Measurements from ENCODE around the gene DEAF1. TPM values are rescaled to one million over a fixed set of nuclear protein-coding genes. Genes with fewer than 3 reads are reported as not detected.

Gene DEAF1
- total RNA-seq, 2 experiments from 2014 or later = 39.0 to 40.1 TPM

DNA sequence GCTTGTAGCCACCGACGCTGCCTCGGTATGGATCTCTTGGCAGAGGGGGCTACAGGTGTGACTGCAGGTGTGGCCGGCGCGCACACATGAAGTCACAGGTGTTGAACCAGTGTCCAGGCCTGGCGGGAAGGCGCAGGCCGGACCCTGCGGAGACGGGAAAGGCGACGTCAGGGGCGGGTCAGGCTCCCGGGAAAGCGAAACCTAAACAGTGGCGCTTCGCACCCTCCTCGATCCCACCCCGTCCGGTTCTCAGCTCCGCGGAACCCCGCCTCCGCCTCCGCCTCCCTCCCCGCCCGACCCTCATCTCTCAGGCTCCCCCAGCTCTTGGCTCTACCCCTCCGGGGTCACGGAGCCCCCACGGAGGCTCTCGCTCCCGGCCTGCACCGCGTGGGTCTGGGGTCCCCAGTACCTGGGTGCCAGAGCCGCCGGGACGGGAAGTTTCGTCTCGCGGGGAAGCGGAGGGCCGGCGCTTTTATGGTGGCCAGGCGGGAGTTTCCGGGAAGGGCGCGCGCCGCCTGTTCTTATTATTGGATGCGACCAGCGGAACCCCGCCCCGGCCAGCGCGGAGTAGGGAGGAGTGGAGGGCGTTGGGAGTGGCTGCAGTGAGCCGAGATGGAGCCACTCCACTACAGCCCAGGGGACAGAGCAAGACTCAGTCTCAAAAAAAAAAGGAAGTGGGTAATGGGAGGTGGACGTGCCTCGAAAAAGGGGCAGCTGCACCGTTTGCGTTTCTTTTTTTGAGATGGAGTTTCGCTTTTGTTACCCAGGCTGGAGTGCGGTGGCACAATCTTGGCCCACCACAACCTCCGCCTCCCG lies 79.3 kb downstream of the DEAF1 start, which contains the start of gene IRF7:
IRF7 (minus strand) TSS at position 447 of the 816 bp plus-strand sequence. CDS start 586 bp downstream, outside the sequence.
- DNase-seq = peak; percentile 96
- H3K36me3 Mint-ChIP-seq = peaks cover 35% of the 10 kb centered on the region
- no peaks in the 10 kb centered on the region for H3K9me3 Mint-ChIP-seq (ENCODE audit: low read depth)
- peaks cover 18% of the 10 kb centered on the region for H3K4me1 Mint-ChIP-seq
- peak within 1 kb of the TSS; percentile 98 for H3K4me3 Mint-ChIP-seq
- peak within 1 kb of the TSS; percentile 99 for H3K27ac Mint-ChIP-seq
- ATAC-seq = peak; percentile 83
- no peaks in the 10 kb centered on the region for H3K27me3 Mint-ChIP-seq
- CTCF ChIA-PET = interaction anchor here (1.1 to 1.5 kb wide), 3 partner anchors 61 to 108 kb away, joined by 3 to 9 read pairs (median 5); no protein-coding TSS in a partner anchor

DNA sequence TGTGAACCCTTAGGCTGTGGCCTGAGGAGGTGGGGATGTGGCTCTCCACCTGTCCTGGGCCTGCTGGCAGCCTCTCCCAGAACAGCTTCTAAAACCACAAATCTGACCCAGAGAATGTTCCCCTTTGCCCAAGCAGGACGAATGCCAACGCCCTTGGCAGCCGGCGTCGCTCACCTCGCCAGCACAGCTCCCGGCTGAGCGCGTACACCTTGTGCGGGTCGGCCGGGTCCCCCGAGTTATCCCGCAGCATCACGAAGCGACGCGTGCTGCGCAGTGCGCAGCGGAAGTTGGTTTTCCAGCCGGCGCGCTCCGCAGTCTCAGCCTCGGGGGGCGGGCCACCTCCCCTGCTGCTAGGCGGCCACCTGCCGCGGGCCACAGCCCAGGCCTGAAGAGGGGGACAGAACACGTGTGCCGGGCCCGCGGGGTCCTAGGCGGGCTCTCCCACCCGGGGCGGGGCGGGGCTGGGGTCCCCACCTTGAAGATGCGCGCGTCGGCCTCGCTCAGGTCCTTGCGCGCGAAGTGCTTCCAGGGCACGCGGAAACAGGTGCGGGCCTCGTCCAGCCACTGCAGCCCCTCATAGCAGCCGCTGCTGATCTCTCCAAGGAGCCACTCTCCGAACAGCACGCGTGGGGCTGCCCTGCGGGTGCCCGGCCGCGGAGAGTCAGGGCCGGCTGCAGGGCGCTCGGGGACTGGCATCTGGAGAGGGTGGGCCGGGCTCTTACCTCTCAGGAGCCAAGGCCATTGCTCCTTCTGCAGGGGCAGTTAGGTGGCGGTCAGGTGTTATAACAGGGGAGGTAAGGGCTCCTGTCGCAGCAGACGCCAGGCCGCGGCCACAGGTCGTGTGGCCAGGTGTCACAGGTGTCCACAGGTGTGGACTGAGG lies 80.2 kb downstream of the DEAF1 start:
- peak overlapping the region; percentile 99 for H3K27ac Mint-ChIP-seq
- DNase-seq (peak; percentile 63), ATAC-seq (peak; percentile 2)
- CTCF ChIA-PET = interaction anchor here (0.6 to 1.5 kb wide), 2 partner anchors 39 to 60 kb away, joined by 3 to 9 read pairs; no protein-coding TSS in a partner anchor
- no peaks in the 10 kb centered on the region for H3K9me3 Mint-ChIP-seq (ENCODE audit: low read depth)
- H3K4me1 Mint-ChIP-seq = peaks cover 19% of the 10 kb centered on the region
- H3K4me3 Mint-ChIP-seq = peak overlapping the region; percentile 98
- H3K36me3 Mint-ChIP-seq = peaks cover 36% of the 10 kb centered on the region
- H3K27me3 Mint-ChIP-seq = no peaks in the 10 kb centered on the region

DNA sequence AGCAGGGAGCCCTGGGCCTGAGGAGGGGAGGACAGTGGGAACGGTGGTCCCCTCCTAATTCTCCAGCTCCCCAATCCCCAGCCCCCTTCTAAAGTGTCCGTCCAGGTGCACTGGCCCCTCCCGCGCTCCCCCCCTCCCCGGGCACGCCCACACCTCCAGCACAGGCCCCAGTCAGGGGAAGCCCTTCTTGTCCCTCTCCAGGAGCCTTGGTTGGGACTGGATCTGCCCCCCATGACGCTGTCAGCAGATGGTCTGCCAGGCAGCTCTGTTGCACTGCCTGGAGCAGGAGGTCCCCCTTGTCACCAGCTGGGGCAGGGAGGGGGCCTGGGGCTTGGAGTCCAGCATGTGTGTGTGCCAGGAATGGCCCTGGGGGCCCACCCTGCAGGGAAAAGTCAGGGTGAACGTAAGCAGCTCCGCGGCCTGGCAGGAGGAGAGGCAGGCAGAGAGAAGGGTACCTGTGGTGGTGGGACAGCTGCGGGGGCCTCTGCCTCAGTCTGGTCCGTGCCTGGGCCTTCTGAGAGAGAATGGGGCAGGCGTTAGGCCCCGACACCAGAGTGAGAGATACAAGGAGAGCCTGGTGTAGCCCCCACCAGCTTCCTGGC lies 80.9 kb downstream of the DEAF1 start:
- Mint-ChIP-seq H3K36me3 (peaks cover 37% of the 10 kb centered on the region), H3K4me3 (peak overlapping the region; percentile 98)

DNA sequence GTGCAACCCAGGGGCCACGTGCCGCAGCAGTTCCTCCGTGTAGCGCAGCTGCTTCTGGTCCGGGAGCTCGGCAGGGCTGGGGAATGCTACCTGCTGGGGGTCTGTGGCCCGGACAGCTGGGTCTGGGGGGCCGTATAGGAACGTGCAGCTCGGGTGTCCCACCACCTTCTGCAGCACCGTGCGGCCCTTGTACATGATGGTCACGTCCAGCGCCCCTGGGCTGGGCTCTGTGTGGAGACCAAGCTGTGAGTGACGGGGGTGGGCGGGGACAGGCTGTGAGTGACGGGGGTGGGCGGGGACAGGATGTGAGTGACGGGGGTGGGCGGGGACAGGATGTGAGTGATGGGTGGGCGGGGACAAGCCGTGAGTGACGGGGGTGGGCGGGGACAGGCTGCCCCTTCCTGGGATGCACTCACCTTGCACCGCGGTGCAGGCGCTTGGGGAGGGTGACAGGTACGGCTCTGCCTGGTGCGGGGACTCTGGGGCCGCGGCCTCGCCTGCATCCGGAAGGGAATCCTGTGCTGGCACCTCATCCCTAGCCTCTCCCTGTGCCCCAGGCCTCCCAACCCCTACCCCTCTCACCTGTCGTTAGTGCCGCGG lies 81.6 kb downstream of the DEAF1 start:
- peak overlapping the region; percentile 98 for H3K4me3 Mint-ChIP-seq
- H3K27ac Mint-ChIP-seq = peak overlapping the region; percentile 99
- ATAC-seq (peak; percentile 32), DNase-seq (peak; percentile 92)
- CTCF ChIA-PET = interaction anchor here (1.9 kb wide), 1 partner anchor 26 kb away, joined by 5 read pairs; no protein-coding TSS in a partner anchor
- H3K27me3 Mint-ChIP-seq = no peaks in the 10 kb centered on the region
- peaks cover 19% of the 10 kb centered on the region for H3K4me1 Mint-ChIP-seq
- H3K9me3 Mint-ChIP-seq (ENCODE audit: low read depth) = no peaks in the 10 kb centered on the region
- H3K36me3 Mint-ChIP-seq = peaks cover 38% of the 10 kb centered on the region

More for the DNA sequence above, 80.9 kb downstream of the DEAF1 start:
- peak; percentile 64 for DNase-seq
- H3K27ac Mint-ChIP-seq = peak overlapping the region; percentile 99
- H3K4me1 Mint-ChIP-seq = peaks cover 19% of the 10 kb centered on the region
- no peak for ATAC-seq
- CTCF ChIA-PET = interaction anchor here (0.6 kb wide), 1 partner anchor 38 kb away, joined by 3 read pairs; no protein-coding TSS in a partner anchor
- no peaks in the 10 kb centered on the region for H3K9me3 Mint-ChIP-seq (ENCODE audit: low read depth)
- H3K27me3 Mint-ChIP-seq = no peaks in the 10 kb centered on the region

DNA sequence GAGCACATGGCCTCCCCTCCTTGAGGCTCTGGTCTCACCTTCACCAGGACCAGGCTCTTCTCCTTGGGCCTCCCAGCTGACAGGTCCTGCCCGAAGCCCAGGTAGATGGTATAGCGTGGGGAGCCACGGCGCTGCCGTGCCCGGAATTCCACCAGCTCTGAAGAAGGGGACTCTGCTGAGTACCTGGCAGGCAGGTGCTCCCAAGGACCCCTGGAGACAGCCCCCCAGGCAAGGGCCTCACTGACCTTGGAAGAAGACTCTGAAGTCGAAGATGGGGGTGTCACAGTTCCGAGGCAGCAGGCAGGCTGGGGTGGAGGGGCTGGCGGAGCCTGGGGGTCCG lies 82.1 kb downstream of the DEAF1 start:
- Mint-ChIP-seq H3K27me3 (no peaks in the 10 kb centered on the region), H3K4me3 (no peak overlapping the region), H3K4me1 (peaks cover 19% of the 10 kb centered on the region), H3K9me3 (ENCODE audit: low read depth) (no peaks in the 10 kb centered on the region), H3K27ac (peak overlapping the region; percentile 82), H3K36me3 (peaks cover 38% of the 10 kb centered on the region)
- CTCF ChIA-PET = interaction anchor here (1.5 to 1.9 kb wide), 2 partner anchors 9 to 25 kb away, joined by 5 to 6 read pairs; no protein-coding TSS in a partner anchor
- no peak for ATAC-seq
- DNase-seq = peak; percentile 44

DNA sequence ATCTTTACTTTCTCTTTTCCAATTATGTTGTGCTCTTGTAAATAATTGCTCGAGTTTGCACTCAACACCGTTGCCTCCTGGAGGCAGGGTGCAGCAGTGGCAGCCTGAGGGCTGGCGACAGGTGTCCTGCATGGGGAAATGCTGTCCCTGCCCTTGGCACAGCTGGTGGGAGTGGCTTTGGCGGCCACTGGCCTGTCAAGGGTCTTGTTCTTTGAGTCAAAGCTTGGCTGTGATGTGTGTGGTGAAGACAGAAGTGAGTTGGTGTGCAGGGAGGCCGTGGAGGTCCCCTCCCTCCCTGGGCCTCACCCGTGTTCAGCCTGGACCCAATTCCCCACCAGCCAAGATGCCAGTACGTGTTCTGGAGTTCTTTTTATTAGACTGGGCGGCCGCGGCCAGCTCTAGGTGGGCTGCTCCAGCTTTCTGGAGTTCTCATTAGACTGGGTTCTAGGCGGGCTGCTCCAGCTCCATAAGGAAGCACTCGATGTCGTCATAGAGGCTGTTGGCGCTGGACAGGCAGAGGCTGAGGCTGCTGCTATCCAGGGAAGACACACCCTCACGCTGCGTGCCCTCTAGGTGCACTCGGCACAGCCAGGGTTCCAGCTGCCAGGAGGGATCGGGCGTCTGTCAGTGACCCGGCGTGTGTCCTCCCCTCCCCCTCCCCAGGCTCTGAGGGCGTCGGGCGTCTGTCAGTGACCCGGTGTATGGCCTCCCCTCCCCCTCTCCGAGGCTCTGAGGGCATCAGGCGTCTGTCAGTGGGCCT lies 82.6 kb downstream of the DEAF1 start:
- Mint-ChIP-seq H3K36me3 (peaks cover 38% of the 10 kb centered on the region), H3K4me3 (peak overlapping the region; percentile 47), H3K27ac (peak overlapping the region; percentile 82), H3K4me1 (peaks cover 19% of the 10 kb centered on the region), H3K9me3 (ENCODE audit: low read depth) (no peaks in the 10 kb centered on the region), H3K27me3 (no peaks in the 10 kb centered on the region)
- DNase-seq = peak; percentile 70
- no peak for ATAC-seq
- CTCF ChIA-PET = interaction anchor here (0.6 to 1.9 kb wide), 5 partner anchors 9 to 59 kb away, joined by 3 to 6 read pairs (median 3); no protein-coding TSS in a partner anchor

DNA sequence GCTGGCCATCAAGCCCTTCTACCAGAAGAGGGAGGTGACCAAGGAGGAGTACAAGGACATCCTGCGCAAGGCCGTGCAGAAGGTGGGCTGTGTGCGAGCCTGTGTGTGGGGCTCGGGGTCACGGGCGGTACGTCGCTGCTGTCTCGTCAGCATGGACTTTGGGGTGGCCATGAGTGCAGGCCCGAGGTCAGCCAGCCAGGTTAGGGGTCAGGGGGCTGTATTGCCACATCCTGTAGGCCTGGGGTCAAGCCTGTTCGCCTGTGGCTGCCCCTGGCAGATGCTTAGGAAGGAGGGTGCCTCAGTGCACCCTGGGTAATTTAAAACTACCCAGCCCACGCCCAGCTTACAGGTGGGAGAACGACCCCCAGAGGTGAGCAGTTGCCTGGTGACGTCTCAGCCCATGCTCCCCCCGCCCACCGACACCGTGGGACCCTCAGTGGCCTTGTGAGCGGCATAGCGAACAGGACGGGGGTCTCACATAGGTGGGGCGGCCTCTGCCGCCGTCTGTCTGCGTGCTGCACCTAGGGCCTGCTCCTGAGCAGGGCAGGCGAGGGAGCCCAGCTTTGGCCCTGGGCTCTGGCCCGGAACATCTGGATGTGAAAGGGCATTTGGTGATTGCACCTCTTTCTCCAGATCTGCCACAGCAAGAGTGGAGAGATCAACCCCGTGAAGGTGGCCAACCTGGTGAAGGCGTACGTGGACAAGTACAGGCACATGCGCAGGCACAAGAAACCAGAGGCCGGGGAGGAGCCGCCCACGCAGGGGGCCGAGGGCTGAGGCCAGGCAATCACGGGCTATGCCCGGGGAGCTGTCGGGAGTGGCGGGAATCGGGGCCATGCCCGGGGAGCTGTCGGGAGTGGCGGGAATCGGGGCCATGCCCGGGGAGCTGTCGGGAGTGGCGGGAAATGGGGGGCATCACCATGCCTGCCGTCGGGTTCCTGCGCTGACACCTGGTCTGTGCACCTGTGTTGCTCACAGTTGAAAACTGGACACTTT lies 83.7 kb downstream of the DEAF1 start:
- Mint-ChIP-seq H3K27me3 (no peaks in the 10 kb centered on the region), H3K36me3 (peaks cover 46% of the 10 kb centered on the region), H3K4me1 (peaks cover 15% of the 10 kb centered on the region), H3K9me3 (ENCODE audit: low read depth) (no peaks in the 10 kb centered on the region), H3K27ac (peak overlapping the region; percentile 68), H3K4me3 (no peak overlapping the region)
- CTCF ChIA-PET = interaction anchor here (1.1 to 1.9 kb wide), 4 partner anchors 8 to 58 kb away, joined by 3 to 6 read pairs (median 4); no protein-coding TSS in a partner anchor
- DNase-seq = peak; percentile 48
- ATAC-seq = no peak

DNA sequence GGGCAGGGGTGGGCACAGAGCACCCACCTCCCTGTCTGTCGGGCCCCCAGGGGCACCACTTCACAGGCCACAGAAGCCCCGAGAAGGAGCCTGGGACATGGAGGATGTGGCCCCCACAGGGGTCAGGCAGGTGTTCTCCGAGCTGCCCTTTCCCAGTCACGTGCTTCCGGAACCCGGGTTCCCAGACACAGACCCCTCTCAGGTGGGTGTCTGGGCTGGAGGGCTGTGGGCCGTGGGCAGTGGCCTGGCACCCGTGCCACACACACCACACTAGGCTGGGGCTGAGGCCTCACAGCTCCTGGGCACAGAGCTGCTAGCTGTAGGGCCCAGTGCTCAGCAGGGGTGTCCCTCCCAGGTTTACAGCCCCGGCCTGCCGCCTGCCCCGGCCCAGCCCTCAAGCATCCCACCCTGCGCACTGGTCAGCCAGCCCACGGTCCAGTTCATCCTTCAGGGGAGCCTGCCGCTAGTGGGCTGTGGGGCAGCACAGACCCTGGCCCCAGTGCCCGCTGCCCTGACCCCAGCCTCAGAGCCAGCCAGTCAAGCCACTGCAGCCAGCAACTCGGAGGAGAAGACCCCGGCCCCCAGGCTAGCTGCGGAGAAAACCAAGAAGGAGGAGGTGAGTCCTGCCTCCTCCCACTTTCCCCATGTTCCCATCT lies 84.7 kb downstream of the DEAF1 start:
- Mint-ChIP-seq H3K9me3 (ENCODE audit: low read depth) (no peaks in the 10 kb centered on the region), H3K4me3 (no peak overlapping the region), H3K27ac (no peak overlapping the region), H3K4me1 (peaks cover 14% of the 10 kb centered on the region), H3K36me3 (peaks cover 44% of the 10 kb centered on the region), H3K27me3 (no peaks in the 10 kb centered on the region)
- CTCF ChIA-PET = no interaction called here
- ATAC-seq (no peak), DNase-seq (no peak)

DNA sequence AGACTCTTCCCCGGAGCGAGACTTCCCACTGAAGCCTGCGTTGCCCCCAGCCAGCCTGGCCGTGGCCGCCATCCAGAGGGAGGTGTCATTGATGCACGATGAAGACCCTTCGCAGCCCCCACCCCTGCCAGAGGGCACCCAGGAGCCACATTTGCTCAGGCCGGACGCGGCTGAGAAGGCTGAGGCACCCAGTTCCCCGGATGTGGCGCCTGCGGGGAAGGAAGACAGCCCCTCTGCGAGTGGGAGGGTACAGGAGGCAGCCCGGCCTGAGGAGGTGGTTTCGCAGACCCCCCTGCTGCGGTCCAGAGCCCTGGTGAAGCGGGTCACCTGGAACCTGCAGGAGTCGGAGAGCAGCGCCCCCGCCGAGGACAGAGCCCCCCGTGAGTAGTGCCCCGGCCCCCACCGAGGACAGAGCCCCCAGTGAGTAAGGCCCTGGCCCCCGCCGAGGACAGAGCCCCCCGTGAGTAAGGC lies 85.6 kb downstream of the DEAF1 start:
- Mint-ChIP-seq H3K36me3 (peaks cover 43% of the 10 kb centered on the region), H3K9me3 (ENCODE audit: low read depth) (no peaks in the 10 kb centered on the region), H3K4me1 (peaks cover 11% of the 10 kb centered on the region)

DNA sequence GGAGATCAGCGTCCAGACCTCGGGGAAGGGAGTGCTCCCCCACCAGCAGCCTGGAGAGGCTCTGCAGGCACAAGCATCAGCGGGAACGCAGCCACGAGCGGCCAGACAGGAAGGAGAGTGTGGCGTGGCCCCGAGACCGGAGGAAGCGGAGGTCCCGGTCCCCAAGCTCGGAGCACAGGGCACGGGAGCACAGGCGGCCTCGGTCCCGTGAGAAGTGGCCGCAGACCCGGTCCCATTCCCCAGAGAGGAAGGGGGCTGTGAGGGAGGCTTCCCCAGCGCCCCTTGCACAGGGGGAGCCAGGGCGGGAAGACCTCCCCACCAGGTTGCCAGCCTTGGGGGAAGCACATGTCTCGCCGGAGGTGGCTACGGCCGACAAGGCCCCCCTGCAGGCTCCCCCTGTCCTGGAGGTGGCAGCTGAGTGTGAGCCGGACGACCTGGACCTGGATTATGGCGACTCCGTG lies 86.2 kb downstream of the DEAF1 start:
- Mint-ChIP-seq H3K4me3 (no peak overlapping the region), H3K9me3 (ENCODE audit: low read depth) (no peaks in the 10 kb centered on the region), H3K4me1 (peaks cover 10% of the 10 kb centered on the region), H3K27ac (peak overlapping the region; percentile 49), H3K36me3 (peaks cover 41% of the 10 kb centered on the region), H3K27me3 (no peaks in the 10 kb centered on the region)
- CTCF ChIA-PET = interaction anchor here (1.1 to 1.6 kb wide), 2 partner anchors 54 to 90 kb away, joined by 3 read pairs; no protein-coding TSS in a partner anchor
- no peak for ATAC-seq
- DNase-seq = no peak

More for the DNA sequence above, 85.6 kb downstream of the DEAF1 start:
- CTCF ChIA-PET = interaction anchor here (1.6 kb wide), 1 partner anchor 90 kb away, joined by 3 read pairs; no protein-coding TSS in a partner anchor
- Mint-ChIP-seq H3K27me3 (no peaks in the 10 kb centered on the region), H3K27ac (no peak overlapping the region), H3K4me3 (no peak overlapping the region)
- no peak for ATAC-seq
- no peak for DNase-seq

All from activated CD8-positive, alpha-beta memory T cell treated with anti-CD3 and anti-CD28 coated beads, Interleukin-2, amount 10 ng/mL, durations not matched to agents 7 days and 5 days (primary cell).